Thyroid gland (tissue), 4 donors: ENCODE measurements around the gene HOXC6. TPM values are rescaled to one million over a fixed set of nuclear protein-coding genes. Genes with fewer than 3 reads are reported as not detected.

Source experiments
- DNase-seq, 2 donors: peaks; one replicate each; pipeline ENCODE4 v3.0.0-alpha.2; 2019
- H3K27ac ChIP-seq, 3 donors: fragments of 200-600 bp; sonication (generic); 1 replicate in 2 of 3; 2 replicates in 1 of 3; pipeline ENCODE4 v1.5.1; 2016 to 2019; ENCODE audit warnings: mild to moderate bottlenecking in 1 of 3, moderate library complexity in 1 of 3
- H3K27me3 ChIP-seq: fragments of 200-600 bp; sonication (generic); one replicate; pipeline ENCODE4 v1.5.1; 2019
- H3K36me3 ChIP-seq, 2 donors: fragments of 200-600 bp; sonication (generic); one replicate each; pipeline ENCODE4 v1.5.1; 2016 to 2019
- H3K4me1 ChIP-seq, 2 donors: fragments of 200-600 bp; sonication (generic); one replicate each; pipeline ENCODE4 v1.5.1; 2017 to 2019
- H3K4me3 ChIP-seq, 3 donors: fragments of 200-600 bp; sonication (generic); replicated peaks in 1 of 3; 1 replicate in 2 of 3; 2 replicates in 1 of 3; pipeline ENCODE4 v1.5.1; 2016; ENCODE audit warnings: mild to moderate bottlenecking in 1 of 3
- H3K9me3 ChIP-seq: fragments of 200-600 bp; sonication (generic); one replicate; pipeline ENCODE4 v1.5.1; 2017
- CTCF ChIP-seq, 6 experiments: fragments of 200-600 bp in 3 of 6; fragments of 450-650 bp in 3 of 6; sonication (generic) in 3 of 6; IDR thresholded peaks; one replicate each; pipeline ENCODE4 v1.5.1; 2016 to 2019; ENCODE audit warnings: antibody characterized with exemption in 6 of 6, mild to moderate bottlenecking in 2 of 6, inconsistent platforms in 1 of 6, moderate library complexity in 1 of 6
- POLR2A ChIP-seq, 2 donors: fragments of 450-650 bp; IDR thresholded peaks; one replicate each; pipeline ENCODE4 v1.6.1; 2017; ENCODE audit warnings: antibody characterized with exemption in 2 of 2, mild to moderate bottlenecking in 2 of 2, moderate library complexity in 1 of 2
- WGBS, 2 donors: methylation state at CpG; one replicate each; pipeline ENCODE4 v1.1.5; 2017; 5-methylcytosine and 5-hydroxymethylcytosine counted together
- intact Hi-C: fragments of 100-400 bp; cut with DNase I; formaldehyde crosslinking; loops from one replicate; pipeline ENCODE4 v1.15.1; 2023
- total RNA-seq, 4 donors: library from RNA; depleted of rRNA; stranded (reverse); fragments of >200 nt; gene quantifications; one replicate each; pipeline ENCODE4 v1.2.3, GENCODE V29; 2016

The HOXC6 gene
- total RNA-seq, 4 donors from 2014 or later = not detected

GRCh38 chr12:54014377-54015017 is 13.7 kb upstream of the HOXC6 start:
- Histone ChIP-seq H3K27me3 (peaks cover 73% of the 10 kb centered on the region), H3K9me3 (no peaks in the 10 kb centered on the region), H3K4me3 (no peak overlapping the region), H3K4me1 (peaks cover 6 to 26% of the 10 kb centered on the region in 2 donors), H3K36me3 (no peaks in the 10 kb centered on the region), H3K27ac (no peak overlapping the region)
- no peak for TF ChIP-seq CTCF (IDR thresholded peaks at IDR 0.05)
- TF ChIP-seq POLR2A (IDR thresholded peaks at IDR 0.05) = no peak
- DNase-seq = no peak
- 10 to 18% methylated on average over 36 of the region's 36 CpGs for WGBS, 2 donors
- intact Hi-C loops = no loop called here

GRCh38 chr12:54015018-54015931 is 13.0 kb upstream of the HOXC6 start:
- H3K4me1 ChIP-seq = peaks cover 6 to 31% of the 10 kb centered on the region in 2 donors
- H3K27me3 ChIP-seq = peaks cover 74% of the 10 kb centered on the region
- WGBS, 2 donors = 13 to 19% methylated on average over 23 of the region's 23 CpGs

GRCh38 chr12:54016051-54016450 is 12.2 kb upstream of the HOXC6 start:
- Histone ChIP-seq H3K27me3 (peaks cover 77% of the 10 kb centered on the region), H3K27ac (no peak overlapping the region), H3K9me3 (no peaks in the 10 kb centered on the region), H3K4me3 (no peak overlapping the region), H3K4me1 (peaks cover 6 to 31% of the 10 kb centered on the region in 2 donors), H3K36me3 (no peaks in the 10 kb centered on the region)
- intact Hi-C loops = no loop called here
- no peak for TF ChIP-seq CTCF (IDR thresholded peaks at IDR 0.05)
- no peak for TF ChIP-seq POLR2A (IDR thresholded peaks at IDR 0.05)
- no peak for DNase-seq
- WGBS, 2 donors = 15 to 23% methylated on average over 3 of the region's 3 CpGs

More at GRCh38 chr12:54015018-54015931, 13.0 kb upstream of the HOXC6 start:
- Histone ChIP-seq H3K27ac (no peak overlapping the region), H3K4me3 (no peak overlapping the region), H3K9me3 (no peaks in the 10 kb centered on the region), H3K36me3 (no peaks in the 10 kb centered on the region)
- DNase-seq = no peak
- TF ChIP-seq POLR2A (IDR thresholded peaks at IDR 0.05) = no peak
- no peak for TF ChIP-seq CTCF (IDR thresholded peaks at IDR 0.05)
- intact Hi-C loops = no loop called here

GRCh38 chr12:54016478-54016964 is 11.7 kb upstream of the HOXC6 start:
- H3K4me1 ChIP-seq = peaks cover 6 to 31% of the 10 kb centered on the region in 2 donors
- intact Hi-C loops = no loop called here
- WGBS, 2 donors = 5 to 8% methylated on average over 24 to 25 of the region's 25 CpGs

More at GRCh38 chr12:54016478-54016964, 11.7 kb upstream of the HOXC6 start:
- TF ChIP-seq POLR2A (IDR thresholded peaks at IDR 0.05) = no peak
- TF ChIP-seq CTCF (IDR thresholded peaks at IDR 0.05) = no peak
- Histone ChIP-seq H3K27me3 (peaks cover 79% of the 10 kb centered on the region), H3K27ac (no peak overlapping the region), H3K9me3 (no peaks in the 10 kb centered on the region), H3K4me3 (no peak overlapping the region), H3K36me3 (no peaks in the 10 kb centered on the region)
- no peak for DNase-seq
